PC-9 (cell line): ENCODE data around the gene POU6F2. TPM values are rescaled to one million over a fixed set of nuclear protein-coding genes. Genes with fewer than 3 reads are reported as not detected.
A peak's percentile ranks its signal among the peaks of the same experiment; 100 is the strongest.

ENCODE experiments used
- BruUV-seq: library from RNA; stranded (reverse); fragments of 400-500 nt; replicated peaks from 2 replicates; lab custom pipeline; 2021; lab: Mats Ljungman, UMichigan
- CTCF ChIA-PET: fragments of 300-600 bp; sonication (Branson Sonifier 250); formaldehyde crosslinking; loops from one replicate; lab custom pipeline; 2022; ENCODE audit warnings: antibody characterized with exemption; lab: Charles Lee
- POLR2A ChIA-PET: fragments of 300-600 bp; sonication (Branson Sonifier 250); formaldehyde crosslinking; loops from one replicate; lab custom pipeline; 2022; ENCODE audit warnings: antibody characterized with exemption; ENCODE audit not compliant: unreplicated experiment; lab: Charles Lee
- DNase-seq, 2 experiments: peaks; one replicate each; pipeline versions ENCODE4 v3.0.0 to v3.0.0-alpha.2; 2015 to 2022; ENCODE audit warnings: mixed read lengths in 1 of 2
- H2AFZ ChIP-seq: fragments of 200-600 bp; sonication (generic); 2 replicates; pipeline ENCODE4 v1.8.1; 2017; ENCODE audit warnings: antibody characterized with exemption
- H3F3A ChIP-seq: fragments of 200-600 bp; sonication (generic); 2 replicates; pipeline ENCODE4 v1.8.1; 2017; ENCODE audit warnings: antibody characterized with exemption, mild to moderate bottlenecking, low read depth; ENCODE audit not compliant: insufficient read depth
- H3K27ac ChIP-seq: fragments of 200-600 bp; sonication (generic); 2 replicates; pipeline ENCODE4 v1.6.1; 2016; ENCODE audit warnings: mixed run types
- H3K27me3 ChIP-seq: fragments of 200-600 bp; sonication (generic); 2 replicates; pipeline ENCODE4 v1.6.1; 2016; ENCODE audit warnings: low read depth, mixed run types; ENCODE audit not compliant: insufficient read depth
- H3K36me3 ChIP-seq: fragments of 200-600 bp; sonication (generic); 2 replicates; pipeline ENCODE4 v1.6.1; 2016; ENCODE audit warnings: low read depth, mixed run types
- H3K4me1 ChIP-seq: fragments of 200-600 bp; sonication (generic); replicated peaks from 2 replicates; pipeline ENCODE4 v1.6.1; 2016; ENCODE audit warnings: mixed run types; ENCODE audit not compliant: insufficient read depth
- H3K4me2 ChIP-seq: fragments of 200-600 bp; sonication (generic); 2 replicates; pipeline ENCODE4 v1.6.1; 2017; ENCODE audit warnings: mixed run types
- H3K4me3 ChIP-seq: fragments of 200-600 bp; sonication (generic); 2 replicates; pipeline ENCODE4 v1.6.1; 2016; ENCODE audit warnings: mixed run types
- H3K79me2 ChIP-seq: fragments of 200-600 bp; sonication (generic); 2 replicates; pipeline ENCODE4 v1.6.1; 2017; ENCODE audit warnings: low read depth, mixed run types
- H3K9me2 ChIP-seq: fragments of 200-600 bp; sonication (generic); 2 replicates; pipeline ENCODE4 v1.8.1; 2017; ENCODE audit warnings: mild to moderate bottlenecking; ENCODE audit not compliant: insufficient read depth
- H3K9me3 ChIP-seq: fragments of 200-600 bp; sonication (generic); 2 replicates; pipeline ENCODE4 v1.8.1; 2016; ENCODE audit warnings: low read depth; ENCODE audit not compliant: insufficient read depth
- H4K20me1 ChIP-seq: fragments of 200-600 bp; sonication (generic); 2 replicates; pipeline ENCODE4 v1.8.1; 2017; ENCODE audit not compliant: insufficient read depth
- EZH2 ChIP-seq: fragments of 200-600 bp; sonication (generic); IDR thresholded peaks from 2 replicates; pipeline ENCODE4 v1.8.0; 2017; ENCODE audit warnings: antibody characterized with exemption, low read depth
- intact Hi-C: fragments of 100-400 bp; cut with micrococcal nuclease; formaldehyde crosslinking; loops from one replicate; pipeline ENCODE4 v1.10.0; 2022; ENCODE audit not compliant: unreplicated experiment
- total RNA-seq: library from RNA; stranded (reverse); gene quantifications from 2 replicates; pipeline ENCODE4 v1.2.3, GENCODE V29; 2021
- TF ChIP-seq, protein P1 (sequence below): fragments of 200-600 bp; sonication (generic); conservative IDR thresholded peaks from 2 replicates; pipeline ENCODE4 v1.6.1; 2017; ENCODE audit warnings: mixed run types, antibody characterized with exemption, mild to moderate bottlenecking, moderate library complexity

The POU6F2 gene
- total RNA-seq, 1 experiment from 2014 or later = not detected

DNA sequence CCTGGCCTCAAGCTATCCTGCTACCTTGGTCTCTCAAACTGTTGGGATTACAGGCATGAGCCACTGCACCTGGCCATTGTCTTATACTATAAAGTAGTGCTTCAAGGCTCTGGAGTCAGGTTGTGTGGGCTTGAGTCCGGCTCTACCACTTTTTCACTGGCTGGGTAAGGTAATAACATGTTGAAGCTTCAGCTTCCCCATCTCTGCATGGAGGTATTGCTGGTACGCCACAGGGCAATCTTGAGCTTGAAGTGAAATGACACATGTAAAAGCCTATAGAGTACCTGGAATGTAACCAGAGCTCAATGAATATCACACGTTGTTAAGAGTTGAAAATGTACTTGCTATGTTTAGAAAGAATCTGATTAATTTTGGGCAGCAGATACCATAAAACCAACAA lies 120.8 kb downstream of the POU6F2 start:
- H4K20me1 ChIP-seq = no peaks in the 10 kb centered on the region
- no peaks in the 10 kb centered on the region for H3F3A ChIP-seq
- no peak overlapping the region for H3K27ac ChIP-seq
- no peaks in the 10 kb centered on the region for H3K4me1 ChIP-seq
- no peak for TF ChIP-seq EZH2
- TF ChIP-seq, protein P1, sequence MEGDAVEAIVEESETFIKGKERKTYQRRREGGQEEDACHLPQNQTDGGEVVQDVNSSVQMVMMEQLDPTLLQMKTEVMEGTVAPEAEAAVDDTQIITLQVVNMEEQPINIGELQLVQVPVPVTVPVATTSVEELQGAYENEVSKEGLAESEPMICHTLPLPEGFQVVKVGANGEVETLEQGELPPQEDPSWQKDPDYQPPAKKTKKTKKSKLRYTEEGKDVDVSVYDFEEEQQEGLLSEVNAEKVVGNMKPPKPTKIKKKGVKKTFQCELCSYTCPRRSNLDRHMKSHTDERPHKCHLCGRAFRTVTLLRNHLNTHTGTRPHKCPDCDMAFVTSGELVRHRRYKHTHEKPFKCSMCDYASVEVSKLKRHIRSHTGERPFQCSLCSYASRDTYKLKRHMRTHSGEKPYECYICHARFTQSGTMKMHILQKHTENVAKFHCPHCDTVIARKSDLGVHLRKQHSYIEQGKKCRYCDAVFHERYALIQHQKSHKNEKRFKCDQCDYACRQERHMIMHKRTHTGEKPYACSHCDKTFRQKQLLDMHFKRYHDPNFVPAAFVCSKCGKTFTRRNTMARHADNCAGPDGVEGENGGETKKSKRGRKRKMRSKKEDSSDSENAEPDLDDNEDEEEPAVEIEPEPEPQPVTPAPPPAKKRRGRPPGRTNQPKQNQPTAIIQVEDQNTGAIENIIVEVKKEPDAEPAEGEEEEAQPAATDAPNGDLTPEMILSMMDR = no peak
- H3K79me2 ChIP-seq = no peaks in the 10 kb centered on the region
- no peak overlapping the region for H3K4me2 ChIP-seq
- H3K4me3 ChIP-seq = no peak overlapping the region
- H2AFZ ChIP-seq = no peak overlapping the region
- intact Hi-C loops = no loop called here
- ChIA-PET CTCF (no interaction called here), POLR2A (no interaction called here)
- DNase-seq = peak in 1 of 2 experiments; percentile 18
- H3K36me3 ChIP-seq = no peaks in the 10 kb centered on the region
- BruUV-seq = no TSS peak
- no peaks in the 10 kb centered on the region for H3K9me2 ChIP-seq
- H3K9me3 ChIP-seq = no peaks in the 10 kb centered on the region
- H3K27me3 ChIP-seq = 0 out of 2 replicates have a peak, but pooled peaks cover 14% of the 10 kb centered on the region

DNA sequence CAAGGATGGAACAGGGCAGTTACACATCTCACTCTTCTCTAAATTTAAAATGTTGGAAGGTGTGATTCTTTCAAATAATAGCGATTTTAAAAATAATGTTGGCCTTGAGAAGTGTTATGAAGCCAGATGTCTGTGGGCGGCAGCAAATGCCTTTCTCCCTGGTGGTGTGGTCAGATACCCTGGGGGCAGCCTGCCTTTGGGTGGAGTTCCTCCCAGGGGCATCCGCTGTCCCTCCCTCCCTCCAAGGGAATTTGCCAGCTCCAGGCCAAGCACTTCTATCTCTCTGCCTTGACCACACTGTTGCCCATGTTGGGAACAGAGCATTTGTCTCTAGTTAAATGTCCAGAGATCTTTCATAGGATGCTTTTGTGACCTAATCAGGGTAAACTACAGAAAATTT lies 121.4 kb downstream of the POU6F2 start:
- H4K20me1 ChIP-seq = no peaks in the 10 kb centered on the region
- no peak overlapping the region for H2AFZ ChIP-seq
- H3K4me1 ChIP-seq = no peaks in the 10 kb centered on the region
- TF ChIP-seq, protein P1 = no peak
- TF ChIP-seq EZH2 = no peak
- no peaks in the 10 kb centered on the region for H3K36me3 ChIP-seq
- no peaks in the 10 kb centered on the region for H3F3A ChIP-seq
- H3K27me3 ChIP-seq = 0 out of 2 replicates have a peak, but pooled peaks cover 13% of the 10 kb centered on the region
- H3K9me2 ChIP-seq = no peaks in the 10 kb centered on the region
- H3K79me2 ChIP-seq = no peaks in the 10 kb centered on the region
- no peak for DNase-seq
- intact Hi-C loops = no loop called here
- CTCF ChIA-PET = no interaction called here
- no peak overlapping the region for H3K4me3 ChIP-seq
- POLR2A ChIA-PET = no interaction called here
- no TSS peak for BruUV-seq
- no peaks in the 10 kb centered on the region for H3K9me3 ChIP-seq
- H3K27ac ChIP-seq = no peak overlapping the region
- H3K4me2 ChIP-seq = no peak overlapping the region

DNA sequence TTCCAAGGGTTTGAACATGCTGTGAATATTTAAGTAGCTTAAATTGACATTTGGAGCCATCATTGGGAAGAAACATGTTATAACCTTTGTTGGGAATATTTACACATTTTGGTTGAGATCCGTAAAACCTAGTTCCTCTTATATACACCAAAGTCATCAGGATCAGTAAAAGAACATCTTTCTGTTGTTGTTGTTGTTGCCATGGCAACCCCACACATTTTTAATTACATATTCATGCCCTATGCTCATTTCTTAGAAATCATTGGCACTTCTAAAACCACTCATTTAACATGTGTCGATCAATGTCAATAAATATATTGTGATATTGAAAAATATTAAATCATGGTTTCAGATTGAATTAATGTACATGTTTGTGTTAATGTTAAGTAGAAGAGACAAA lies 122.6 kb downstream of the POU6F2 start:
- POLR2A ChIA-PET = no interaction called here
- Histone ChIP-seq H3K4me3 (no peak overlapping the region), H3K9me2 (no peaks in the 10 kb centered on the region), H4K20me1 (no peaks in the 10 kb centered on the region), H2AFZ (no peak overlapping the region), H3K27me3 (0 out of 2 replicates have a peak, but pooled peaks cover 13% of the 10 kb centered on the region), H3K9me3 (no peaks in the 10 kb centered on the region), H3K4me1 (no peaks in the 10 kb centered on the region), H3K4me2 (no peak overlapping the region), H3K36me3 (no peaks in the 10 kb centered on the region), H3K79me2 (no peaks in the 10 kb centered on the region), H3F3A (no peaks in the 10 kb centered on the region), H3K27ac (no peak overlapping the region)
- peak in 1 of 2 experiments; percentile 16 for DNase-seq
- no TSS peak for BruUV-seq
- intact Hi-C loops = no loop called here
- CTCF ChIA-PET = no interaction called here
- TF ChIP-seq, protein P1 = no peak
- no peak for TF ChIP-seq EZH2
